ENCODE data around the gene SCN2A.

SCN2A gene

GRCh38 chr2:165239230-165239629 is at the start of gene SCN2A:
Gene SCN2A (plus strand): TSS chr2:165239414. CDS start chr2:165295824, 56,410 bp downstream.
- no peak for DNase-seq (ENCODE audit: low read depth in 2 of 2)

- no peak for DNase-seq (ENCODE audit: low read depth in 2 of 2)
Observed at GRCh38 chr2:165191096-165191728, 48.0 kb upstream of the SCN2A start.

GRCh38 chr2:165192729-165193128 is 46.5 kb upstream of the SCN2A start:
- DNase-seq (ENCODE audit: low read depth in 2 of 2), result no peak

GRCh38 chr2:165193178-165193777 is 45.9 kb upstream of the SCN2A start:
- DNase-seq (ENCODE audit: low read depth in 2 of 2), result no peak

- no peak for DNase-seq (ENCODE audit: low read depth in 2 of 2)
Observed at GRCh38 chr2:165196411-165196810, 42.8 kb upstream of the SCN2A start.

GRCh38 chr2:165197346-165197745 is 41.9 kb upstream of the SCN2A start:
- DNase-seq (ENCODE audit: low read depth in 2 of 2), result no peak

- no peak for DNase-seq (ENCODE audit: low read depth in 2 of 2)
Observed at GRCh38 chr2:165198181-165198580, 41.0 kb upstream of the SCN2A start.

GRCh38 chr2:165202239-165202638 is 37.0 kb upstream of the SCN2A start:
- no peak for DNase-seq (ENCODE audit: low read depth in 2 of 2)

GRCh38 chr2:165203689-165204559 is 35.3 kb upstream of the SCN2A start, which contains the start of gene SCN3A:
Gene SCN3A (minus strand): TSS chr2:165204050. CDS start chr2:165176394, 27,656 bp downstream.
- no peak for DNase-seq (ENCODE audit: low read depth in 2 of 2)

GRCh38 chr2:165205865-165206264 is 33.3 kb upstream of the SCN2A start:
- no peak for DNase-seq (ENCODE audit: low read depth in 2 of 2)

- no peak for DNase-seq (ENCODE audit: low read depth in 2 of 2)
Observed at GRCh38 chr2:165208094-165208493, 31.1 kb upstream of the SCN2A start.

GRCh38 chr2:165214093-165214492 is 25.1 kb upstream of the SCN2A start:
- no peak for DNase-seq (ENCODE audit: low read depth in 2 of 2)

GRCh38 chr2:165219481-165219880 is 19.7 kb upstream of the SCN2A start:
- no peak for DNase-seq (ENCODE audit: low read depth in 2 of 2)

GRCh38 chr2:165224941-165225340 is 14.3 kb upstream of the SCN2A start:
- DNase-seq (ENCODE audit: low read depth in 2 of 2), result no peak

- DNase-seq (ENCODE audit: low read depth in 2 of 2), result no peak
Observed at GRCh38 chr2:165227571-165227970, 11.6 kb upstream of the SCN2A start.

- DNase-seq (ENCODE audit: low read depth in 2 of 2), result no peak
Observed at GRCh38 chr2:165237056-165237455, 2.2 kb upstream of the SCN2A start.

- no peak for DNase-seq (ENCODE audit: low read depth in 2 of 2)
Observed at GRCh38 chr2:165238295-165238694, 919 bp upstream of the SCN2A start.

- no peak for DNase-seq (ENCODE audit: low read depth in 2 of 2)
Observed at GRCh38 chr2:165239856-165240515, 772 bp downstream of the SCN2A start.

GRCh38 chr2:165240916-165241315 is 1.7 kb downstream of the SCN2A start:
- no peak for DNase-seq (ENCODE audit: low read depth in 2 of 2)

GRCh38 chr2:165245081-165245793 is 6.0 kb downstream of the SCN2A start:
- no peak for DNase-seq (ENCODE audit: low read depth in 2 of 2)

- no peak for DNase-seq (ENCODE audit: low read depth in 2 of 2)
Observed at GRCh38 chr2:165248238-165248637, 9.0 kb downstream of the SCN2A start.

All from stimulated activated CD8-positive, alpha-beta memory T cell treated with anti-CD3 and anti-CD28 coated beads, Interleukin-7, amount 100 ng/mL, for 4 hours (primary cell).